ENCODE measurements around the gene WASF2. TPM values are rescaled to one million over a fixed set of nuclear protein-coding genes. Genes with fewer than 3 reads are reported as not detected.

Gene WASF2
- total and polyA plus RNA-seq, 12 donors: 17.4 to 159 (median 60.9) TPM

DNA sequence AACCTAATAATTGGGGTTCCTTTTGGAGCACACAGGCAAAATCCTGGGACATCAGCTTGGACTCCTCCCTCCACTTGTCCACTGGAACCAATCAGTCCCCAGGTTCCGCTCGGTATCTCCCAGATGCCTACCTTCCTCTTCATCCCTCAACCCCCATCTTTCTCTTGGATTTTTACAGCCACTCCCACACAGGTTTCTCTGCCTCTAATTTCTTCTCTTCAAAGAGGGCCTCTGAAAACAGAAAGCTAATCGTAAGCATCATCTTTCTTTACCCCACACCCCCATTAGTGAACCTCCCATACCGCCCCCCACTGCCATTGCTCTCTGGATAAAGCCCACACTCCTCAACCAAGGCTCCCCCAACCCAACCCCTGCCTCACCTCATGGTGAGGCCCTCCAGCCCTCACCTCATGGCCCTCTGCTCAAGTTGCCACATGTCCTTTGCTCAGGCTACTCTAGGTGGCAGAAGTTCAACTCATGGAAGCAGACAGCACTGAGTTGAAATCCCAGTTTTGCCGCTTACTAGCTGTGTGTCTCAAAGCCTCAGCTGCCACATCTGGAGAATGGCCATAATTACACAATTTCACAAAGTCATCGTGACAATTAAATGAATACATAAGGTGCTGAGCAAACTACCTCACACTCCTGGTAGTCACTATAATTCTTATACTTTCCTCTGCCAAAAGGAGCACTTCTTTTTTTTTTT lies 18.1 kb upstream of the WASF2 start:
- DNase-seq: no peak
- Histone ChIP-seq H3K4me1 (replicated peaks in 1 of 2) (peaks cover 21 to 23% of the 10 kb centered on the region in 2 donors), H3K36me3 (replicated peaks in 1 of 2) (no peaks in the 10 kb centered on the region), H3K4me3 (no peak overlapping the region), H3K27ac (no peak overlapping the region), H3K27me3 (no peaks in the 10 kb centered on the region), H3K9me3 (replicated peaks in 1 of 3) (no peaks in the 10 kb centered on the region)
- no peak for TF ChIP-seq POLR2A (IDR thresholded peaks at IDR 0.05)
- TF ChIP-seq, protein P1, sequence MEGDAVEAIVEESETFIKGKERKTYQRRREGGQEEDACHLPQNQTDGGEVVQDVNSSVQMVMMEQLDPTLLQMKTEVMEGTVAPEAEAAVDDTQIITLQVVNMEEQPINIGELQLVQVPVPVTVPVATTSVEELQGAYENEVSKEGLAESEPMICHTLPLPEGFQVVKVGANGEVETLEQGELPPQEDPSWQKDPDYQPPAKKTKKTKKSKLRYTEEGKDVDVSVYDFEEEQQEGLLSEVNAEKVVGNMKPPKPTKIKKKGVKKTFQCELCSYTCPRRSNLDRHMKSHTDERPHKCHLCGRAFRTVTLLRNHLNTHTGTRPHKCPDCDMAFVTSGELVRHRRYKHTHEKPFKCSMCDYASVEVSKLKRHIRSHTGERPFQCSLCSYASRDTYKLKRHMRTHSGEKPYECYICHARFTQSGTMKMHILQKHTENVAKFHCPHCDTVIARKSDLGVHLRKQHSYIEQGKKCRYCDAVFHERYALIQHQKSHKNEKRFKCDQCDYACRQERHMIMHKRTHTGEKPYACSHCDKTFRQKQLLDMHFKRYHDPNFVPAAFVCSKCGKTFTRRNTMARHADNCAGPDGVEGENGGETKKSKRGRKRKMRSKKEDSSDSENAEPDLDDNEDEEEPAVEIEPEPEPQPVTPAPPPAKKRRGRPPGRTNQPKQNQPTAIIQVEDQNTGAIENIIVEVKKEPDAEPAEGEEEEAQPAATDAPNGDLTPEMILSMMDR (IDR thresholded peaks at IDR 0.05): no peak
- 87 to 91% (median 89%) methylated on average over 6 of the region's 6 CpGs for WGBS, 4 donors
- intact Hi-C loops (cut with DNase I): no loop called here

DNA sequence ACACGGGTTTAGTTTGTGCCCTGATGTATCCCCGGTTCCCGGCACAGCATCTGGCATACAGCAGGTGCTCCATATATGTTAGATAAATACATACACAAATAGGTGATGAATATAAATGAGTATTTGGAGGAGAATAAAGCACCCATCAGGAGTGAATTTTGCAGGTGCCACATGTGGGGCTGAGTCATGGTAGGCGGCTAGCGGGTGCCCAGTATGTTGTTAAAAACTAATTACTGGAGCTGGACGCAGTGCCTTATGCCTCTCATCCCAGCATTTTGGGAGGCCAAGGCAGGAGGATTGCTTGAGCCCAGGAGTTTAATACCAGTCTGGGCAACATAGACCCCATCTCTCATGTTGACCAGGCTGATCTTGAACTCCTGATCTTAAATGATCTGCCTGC lies 16.7 kb upstream of the WASF2 start:
- Histone ChIP-seq H3K4me1 (replicated peaks in 1 of 2) (peaks cover 23% of the 10 kb centered on the region in 2 donors), H3K36me3 (replicated peaks in 1 of 2) (no peaks in the 10 kb centered on the region), H3K27me3 (no peaks in the 10 kb centered on the region), H3K27ac (no peak overlapping the region), H3K9me3 (replicated peaks in 1 of 3) (no peaks in the 10 kb centered on the region), H3K4me3 (no peak overlapping the region)
- TF ChIP-seq, protein P1 (IDR thresholded peaks at IDR 0.05): no peak
- TF ChIP-seq POLR2A (IDR thresholded peaks at IDR 0.05): no peak
- DNase-seq: no peak
- 93 to 98% (median 97%) methylated on average over 6 of the region's 6 CpGs for WGBS, 4 donors
- intact Hi-C loops (cut with DNase I): no loop called here

DNA sequence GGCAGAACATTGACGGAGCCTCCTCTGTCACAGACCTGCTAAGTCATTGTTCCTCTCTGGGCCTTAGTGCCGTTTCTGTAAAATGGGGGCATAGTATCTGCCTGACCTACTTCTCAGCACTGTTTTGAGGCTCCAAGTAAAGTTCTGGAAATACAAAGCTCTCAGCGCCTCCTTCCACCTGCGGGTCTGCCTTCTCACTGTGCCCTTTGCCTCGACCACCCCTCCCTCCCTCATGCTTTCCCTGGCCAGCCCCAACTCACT lies 15.4 kb upstream of the WASF2 start:
- Histone ChIP-seq H3K4me3 (no peak overlapping the region), H3K36me3 (replicated peaks in 1 of 2) (no peaks in the 10 kb centered on the region), H3K4me1 (replicated peaks in 1 of 2) (peaks cover 23% of the 10 kb centered on the region in 2 donors), H3K9me3 (replicated peaks in 1 of 3) (no peaks in the 10 kb centered on the region), H3K27me3 (no peaks in the 10 kb centered on the region), H3K27ac (peak overlapping the region; percentile 84 to 94 (median 93))
- TF ChIP-seq, protein P1 (IDR thresholded peaks at IDR 0.05): no peak
- TF ChIP-seq POLR2A (IDR thresholded peaks at IDR 0.05): no peak
- 39 to 70% (median 49%) methylated on average over 3 to 5 of the region's 5 CpGs for WGBS, 4 donors
- intact Hi-C loops (cut with DNase I): no loop called here
- DNase-seq: no peak

DNA sequence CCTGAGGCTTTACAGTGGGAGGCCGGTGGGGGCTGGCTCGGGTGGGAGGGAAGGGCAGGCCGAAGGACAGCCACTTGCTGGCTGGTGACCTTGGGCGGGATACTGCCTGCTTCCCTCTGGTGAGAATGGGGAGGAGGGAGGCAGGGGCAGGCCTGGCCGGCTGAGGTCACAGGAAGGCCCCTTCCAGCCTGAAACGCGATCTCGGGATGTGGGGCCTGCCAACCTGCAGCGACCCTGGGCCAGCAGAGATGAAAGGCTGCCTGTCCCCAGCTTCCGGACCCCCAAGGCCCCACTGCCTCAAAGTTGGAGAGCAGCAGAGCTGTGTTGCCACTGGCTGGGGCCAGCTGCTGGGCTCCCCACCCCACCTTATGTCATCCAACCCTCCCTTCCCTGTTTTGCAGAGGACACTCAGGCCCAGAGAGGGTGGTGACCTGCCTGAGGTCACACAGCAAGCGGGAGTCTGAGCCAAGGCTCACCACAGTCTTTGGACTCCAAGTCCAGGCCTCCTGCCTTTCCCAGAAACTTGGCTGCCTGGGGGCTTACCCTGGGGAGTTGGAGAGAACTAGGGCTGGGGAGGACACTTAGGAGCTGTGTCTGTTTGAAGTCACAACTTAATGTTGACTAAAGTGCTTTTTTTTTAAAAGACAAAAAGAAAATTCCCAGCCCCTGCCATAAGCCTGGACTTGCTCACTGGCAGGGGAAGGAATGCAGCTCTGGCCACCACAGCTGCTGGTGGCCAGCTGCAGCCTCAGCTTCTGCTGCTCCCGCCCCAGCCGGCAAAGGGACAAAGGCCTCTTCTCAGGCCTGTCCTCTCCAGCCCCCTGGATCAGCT lies 14.8 kb upstream of the WASF2 start:
- H3K4me3 ChIP-seq: no peak overlapping the region
- H3K27me3 ChIP-seq: no peaks in the 10 kb centered on the region
- DNase-seq: peak; percentile 84 to 96 (median 91)
- no peaks in the 10 kb centered on the region for H3K36me3 ChIP-seq (replicated peaks in 1 of 2)
- TF ChIP-seq, protein P1 (IDR thresholded peaks at IDR 0.05): no peak
- no peak for TF ChIP-seq POLR2A (IDR thresholded peaks at IDR 0.05)
- 11 to 24% (median 23%) methylated on average over 4 to 13 of the region's 13 CpGs for WGBS, 4 donors
- no peaks in the 10 kb centered on the region for H3K9me3 ChIP-seq (replicated peaks in 1 of 3)
- peak overlapping the region; percentile 84 to 94 (median 93) for H3K27ac ChIP-seq
- intact Hi-C loops (cut with DNase I): no loop called here
- peaks cover 23% of the 10 kb centered on the region in 2 donors for H3K4me1 ChIP-seq (replicated peaks in 1 of 2)
